H9 (cell line): Measurements from ENCODE around the gene MIEF2. TPM values are rescaled to one million over a fixed set of nuclear protein-coding genes. Genes with fewer than 3 reads are reported as not detected.

Experiments used
- DNase-seq: peaks from one replicate; pipeline ENCODE4 v3.0.0-alpha.2; 2017
- H2AFZ ChIP-seq: one replicate; pipeline ENCODE4 v1.6.1; 2013; ENCODE audit warnings: mild to moderate bottlenecking, low read length, control low read depth, moderate library complexity
- H2AK5ac ChIP-seq: 2 replicates; pipeline ENCODE4 v1.6.1; 2013; ENCODE audit warnings: low read length, control low read depth, mixed read lengths; ENCODE audit not compliant: insufficient read length
- H2BK120ac ChIP-seq: one replicate; pipeline ENCODE4 v1.6.1; 2013; ENCODE audit warnings: low read depth, mild to moderate bottlenecking, low read length, control low read depth, inconsistent platforms; ENCODE audit not compliant: poor library complexity, severe bottlenecking
- H2BK12ac ChIP-seq: 2 replicates; pipeline ENCODE4 v1.6.1; 2013; ENCODE audit warnings: low read length, control low read depth, mixed read lengths, low read depth; ENCODE audit not compliant: insufficient read length
- H2BK15ac ChIP-seq: 2 replicates; pipeline ENCODE4 v1.6.1; 2013; ENCODE audit warnings: low read depth, low read length, control low read depth
- H2BK20ac ChIP-seq: one replicate; pipeline ENCODE4 v1.6.1; 2013; ENCODE audit warnings: low read depth, mild to moderate bottlenecking, low read length, control low read depth, inconsistent platforms; ENCODE audit not compliant: poor library complexity, severe bottlenecking
- H2BK5ac ChIP-seq: 2 replicates; pipeline ENCODE4 v1.6.1; 2013; ENCODE audit warnings: low read length, control low read depth, mixed read lengths; ENCODE audit not compliant: insufficient read length
- H3K14ac ChIP-seq: 2 replicates; pipeline ENCODE4 v1.6.1; 2013; ENCODE audit warnings: low read length, control low read depth; ENCODE audit not compliant: insufficient read depth
- H3K18ac ChIP-seq: 2 replicates; pipeline ENCODE4 v1.6.1; 2013; ENCODE audit warnings: low read depth, mild to moderate bottlenecking, mixed read lengths, low read length, control low read depth; ENCODE audit not compliant: insufficient read length
- H3K23ac ChIP-seq: 2 replicates; pipeline ENCODE4 v1.6.1; 2013; ENCODE audit warnings: low read length, control low read depth, mixed read lengths, low read depth; ENCODE audit not compliant: insufficient read length
- H3K23me2 ChIP-seq: 2 replicates; pipeline ENCODE4 v1.6.1; 2013; ENCODE audit warnings: low read depth, mild to moderate bottlenecking, mixed read lengths, low read length, control low read depth; ENCODE audit not compliant: insufficient read length, poor library complexity, severe bottlenecking
- H3K27ac ChIP-seq: 2 replicates; pipeline ENCODE4 v1.5.1; 2013; ENCODE audit warnings: low read length, control low read depth, mixed read lengths, low read depth; ENCODE audit not compliant: insufficient read length
- H3K27me3 ChIP-seq: 2 replicates; pipeline ENCODE4 v1.6.1; 2013; ENCODE audit warnings: low read length, control low read depth, inconsistent platforms; ENCODE audit not compliant: insufficient read depth
- H3K4ac ChIP-seq: 2 replicates; pipeline ENCODE4 v1.6.1; 2013; ENCODE audit warnings: low read depth, mild to moderate bottlenecking, control low read depth, inconsistent platforms, low read length, moderate library complexity
- H3K4me1 ChIP-seq: 2 replicates; pipeline ENCODE4 v1.6.1; 2013; ENCODE audit warnings: low read length, control low read depth, inconsistent platforms; ENCODE audit not compliant: insufficient read depth
- H3K4me2 ChIP-seq: 2 replicates; pipeline ENCODE4 v1.6.1; 2013; ENCODE audit warnings: low read length, control low read depth, mixed read lengths; ENCODE audit not compliant: insufficient read length, insufficient read depth
- H3K56ac ChIP-seq: 2 replicates; pipeline ENCODE4 v1.6.1; 2013; ENCODE audit warnings: low read depth, mild to moderate bottlenecking, mixed read lengths, low read length, control low read depth; ENCODE audit not compliant: insufficient read length
- H3K79me1 ChIP-seq: 2 replicates; pipeline ENCODE4 v1.6.1; 2013; ENCODE audit warnings: low read depth, mild to moderate bottlenecking, moderate library complexity, low read length, control low read depth, inconsistent platforms; ENCODE audit not compliant: insufficient read depth, poor library complexity, severe bottlenecking
- H3K79me2 ChIP-seq: 2 replicates; pipeline ENCODE4 v1.6.1; 2013; ENCODE audit warnings: low read length, control low read depth, inconsistent platforms; ENCODE audit not compliant: insufficient read depth
- H3K9ac ChIP-seq: 2 replicates; pipeline ENCODE4 v1.6.1; 2013; ENCODE audit warnings: low read length, control low read depth, mixed read lengths; ENCODE audit not compliant: insufficient read length; ENCODE audit errors: extremely low read depth
- H3K9me3 ChIP-seq: one replicate; pipeline ENCODE4 v1.6.1; 2013; ENCODE audit warnings: low read depth, low read length, inconsistent platforms; ENCODE audit not compliant: control insufficient read depth
- H3T11ph ChIP-seq: one replicate; pipeline ENCODE4 v1.6.1; 2013; ENCODE audit warnings: mild to moderate bottlenecking, low read length, control low read depth, inconsistent platforms
- H4K20me1 ChIP-seq: one replicate; pipeline ENCODE4 v1.6.1; 2013; ENCODE audit not compliant: control insufficient read depth, insufficient read length, insufficient read depth
- H4K5ac ChIP-seq: 2 replicates; pipeline ENCODE4 v1.6.1; 2013; ENCODE audit warnings: low read depth, mild to moderate bottlenecking, mixed read lengths, low read length, control low read depth; ENCODE audit not compliant: insufficient read length
- H4K8ac ChIP-seq: replicated peaks from 2 replicates; pipeline ENCODE4 v1.6.1; 2013; ENCODE audit warnings: low read length, control low read depth, mixed read lengths, low read depth; ENCODE audit not compliant: insufficient read length
- H4K91ac ChIP-seq: 2 replicates; pipeline ENCODE4 v1.6.1; 2013; ENCODE audit warnings: low read depth, mild to moderate bottlenecking, moderate library complexity, mixed read lengths, low read length, control low read depth; ENCODE audit not compliant: insufficient read length
- H3K27ac Mint-ChIP-seq, 3 experiments: 2 replicates in 2 of 3; 3 replicates in 1 of 3; pipeline ENCODE4 v1.8.0; 2020 to 2021; ENCODE audit warnings: mixed read lengths in 3 of 3, mild to moderate bottlenecking in 1 of 3, moderate library complexity in 1 of 3
- H3K27me3 Mint-ChIP-seq: 2 replicates; pipeline ENCODE4 v1.8.0; 2021; ENCODE audit warnings: low read depth, mild to moderate bottlenecking, moderate library complexity, mixed read lengths
- H3K36me3 Mint-ChIP-seq, 3 experiments: 2 replicates in 2 of 3; 3 replicates in 1 of 3; pipeline ENCODE4 v1.8.0; 2020 to 2021; ENCODE audit warnings: low read depth in 3 of 3, mixed read lengths in 3 of 3; ENCODE audit not compliant: insufficient read depth in 1 of 3
- H3K4me1 Mint-ChIP-seq, 2 experiments: 2 replicates each; pipeline ENCODE4 v1.8.0; 2020; ENCODE audit warnings: mixed read lengths in 2 of 2
- H3K4me3 Mint-ChIP-seq, 2 experiments: 2 replicates in 1 of 2; 3 replicates in 1 of 2; pipeline ENCODE4 v1.8.0; 2020 to 2021; ENCODE audit warnings: mild to moderate bottlenecking in 2 of 2, mixed read lengths in 2 of 2, moderate library complexity in 1 of 2
- H3K9me3 Mint-ChIP-seq, 2 experiments: 2 replicates in 1 of 2; 3 replicates in 1 of 2; pipeline ENCODE4 v1.8.0; 2020; ENCODE audit warnings: mild to moderate bottlenecking in 2 of 2, mixed read lengths in 2 of 2, moderate library complexity in 1 of 2
- WGBS: extraction: QIAGEN DNeasy Blood & Tissue Kit; methylation state at CpG from one replicate; pipeline ENCODE4 v1.1.7; 2013; ENCODE audit warnings: missing lambda C conversion rate, low lambda C conversion rate, mixed read lengths; ENCODE audit not compliant: insufficient read length; ENCODE audit errors: extremely low coverage; 5-methylcytosine and 5-hydroxymethylcytosine counted together
- total RNA-seq: library from RNA; stranded (reverse); gene quantifications from 2 replicates; pipeline ENCODE4 v1.2.1, GENCODE V29; 2021
- TF ChIP-seq, protein P1 (sequence below): fragments of 200-600 bp; sonication (generic); conservative IDR thresholded peaks from 3 replicates; pipeline ENCODE4 v1.8.0; 2021; ENCODE audit warnings: antibody characterized with exemption, mild to moderate bottlenecking

The MIEF2 gene
- total RNA-seq, 1 experiment from 2014 or later, result 10.3 TPM

DNA sequence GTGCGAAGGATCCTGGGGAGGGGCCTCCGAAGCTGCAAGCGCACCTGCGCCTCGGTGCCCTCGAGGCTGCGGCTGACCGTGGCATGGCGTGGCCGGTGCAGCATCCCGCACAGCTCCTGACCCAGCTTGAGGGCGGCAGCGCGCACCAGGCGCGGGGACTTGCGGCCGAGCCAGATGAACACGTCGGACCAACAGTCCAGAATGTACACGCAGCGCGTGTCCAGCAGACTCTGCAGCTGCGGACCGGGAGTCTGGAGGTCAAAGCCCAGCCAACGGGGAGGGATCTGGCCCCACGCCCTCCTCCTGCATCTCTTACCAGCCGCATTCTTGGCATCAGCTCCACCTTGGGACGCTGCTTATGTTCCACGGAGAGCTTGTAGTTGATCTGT is 12.9 kb upstream of the MIEF2 start:
- no peak overlapping the region for H3K4me2 ChIP-seq
- H2BK15ac ChIP-seq, result no peak overlapping the region
- H2BK5ac ChIP-seq, result no peak overlapping the region
- no peak overlapping the region for H4K8ac ChIP-seq
- Mint-ChIP-seq H3K27ac (peak overlapping the region; percentile 24 to 100 (median 100); a peak in 3 of 7 replicates), H3K36me3 (peaks cover 24 to 86% (median 78%) of the 10 kb centered on the region in 3 experiments; a peak in 6 of 7 replicates), H3K4me3 (peak overlapping the region in 1 of 2 experiments; percentile 65; a peak in 1 of 5 replicates), H3K4me1 (peaks cover 15 to 25% of the 10 kb centered on the region in 2 experiments), H3K27me3 (no peaks in the 10 kb centered on the region; the same call in 1 of the 2 replicates), H3K9me3 (no peaks in the 10 kb centered on the region; a peak in 1 of 5 replicates)
- H3K27ac ChIP-seq, result no peak overlapping the region
- H2AK5ac ChIP-seq, result no peak overlapping the region
- H4K5ac ChIP-seq, result no peak overlapping the region
- no peaks in the 10 kb centered on the region for H3K23me2 ChIP-seq
- peaks cover 3% of the 10 kb centered on the region; the same call in 1 of the 2 replicates for H3K4me1 ChIP-seq
- peaks cover 3% of the 10 kb centered on the region for H4K20me1 ChIP-seq
- no peak overlapping the region for H2AFZ ChIP-seq
- no peak overlapping the region for H3K9ac ChIP-seq
- no peak for DNase-seq
- H3T11ph ChIP-seq, result no peak overlapping the region
- no peak overlapping the region for H3K14ac ChIP-seq
- H2BK20ac ChIP-seq, result no peak overlapping the region
- H3K27me3 ChIP-seq, result no peaks in the 10 kb centered on the region
- H3K23ac ChIP-seq, result no peak overlapping the region
- no peaks in the 10 kb centered on the region for H3K79me2 ChIP-seq
- H3K56ac ChIP-seq, result no peak overlapping the region
- H3K4ac ChIP-seq, result no peak overlapping the region
- H3K9me3 ChIP-seq, result no peaks in the 10 kb centered on the region
- WGBS, result no CpG with 5 or more reads among the region's 30 CpGs
- TF ChIP-seq, protein P1, sequence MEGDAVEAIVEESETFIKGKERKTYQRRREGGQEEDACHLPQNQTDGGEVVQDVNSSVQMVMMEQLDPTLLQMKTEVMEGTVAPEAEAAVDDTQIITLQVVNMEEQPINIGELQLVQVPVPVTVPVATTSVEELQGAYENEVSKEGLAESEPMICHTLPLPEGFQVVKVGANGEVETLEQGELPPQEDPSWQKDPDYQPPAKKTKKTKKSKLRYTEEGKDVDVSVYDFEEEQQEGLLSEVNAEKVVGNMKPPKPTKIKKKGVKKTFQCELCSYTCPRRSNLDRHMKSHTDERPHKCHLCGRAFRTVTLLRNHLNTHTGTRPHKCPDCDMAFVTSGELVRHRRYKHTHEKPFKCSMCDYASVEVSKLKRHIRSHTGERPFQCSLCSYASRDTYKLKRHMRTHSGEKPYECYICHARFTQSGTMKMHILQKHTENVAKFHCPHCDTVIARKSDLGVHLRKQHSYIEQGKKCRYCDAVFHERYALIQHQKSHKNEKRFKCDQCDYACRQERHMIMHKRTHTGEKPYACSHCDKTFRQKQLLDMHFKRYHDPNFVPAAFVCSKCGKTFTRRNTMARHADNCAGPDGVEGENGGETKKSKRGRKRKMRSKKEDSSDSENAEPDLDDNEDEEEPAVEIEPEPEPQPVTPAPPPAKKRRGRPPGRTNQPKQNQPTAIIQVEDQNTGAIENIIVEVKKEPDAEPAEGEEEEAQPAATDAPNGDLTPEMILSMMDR, result no peak
- no peaks in the 10 kb centered on the region for H3K79me1 ChIP-seq
- H4K91ac ChIP-seq, result no peak overlapping the region
- H2BK12ac ChIP-seq, result no peak overlapping the region
- H2BK120ac ChIP-seq, result no peak overlapping the region
- no peak overlapping the region for H3K18ac ChIP-seq
